Measurements from ENCODE around the gene GNB1L. TPM values are rescaled to one million over a fixed set of nuclear protein-coding genes. Genes with fewer than 3 reads are reported as not detected.
"Not testable (repeated sequence)": the region's sequence is repeated elsewhere in the genome, so short reads cannot be mapped to it uniquely, and the experiment has no call there.

GNB1L gene
- total RNA-seq, 5 donors from 2014 or later (not counting 1 experiment from before 2014, with no cell fraction given), result 4.8 to 13.7 (median 12.9) TPM

GRCh38 chr22:19886605-19887255 is 32.1 kb upstream of the GNB1L start:
- WGBS (ENCODE audit: insufficient coverage), result 44% methylated on average over 11 of the region's 12 CpGs
- H3K9me3 Mint-ChIP-seq, result no peaks in the 10 kb centered on the region
- peak overlapping the region; percentile 92 to 96 for H3K27ac Mint-ChIP-seq
- H3K27me3 Mint-ChIP-seq, result no peaks in the 10 kb centered on the region
- peaks cover 53 to 62% (median 59%) of the 10 kb centered on the region in 3 donors for H3K4me1 Mint-ChIP-seq
- Histone ChIP-seq H3K27ac (ENCODE audit: low read length) (peak overlapping the region; percentile 65), H3K27me3 (replicated peaks in 1 of 2; ENCODE audit: control insufficient read depth in 2 of 2, extremely low read depth in 1 of 2, insufficient read depth in 2 of 2, low read length in 1 of 2) (no peaks in the 10 kb centered on the region), H3K9me3 (no peaks in the 10 kb centered on the region), H3K36me3 (ENCODE audit: control insufficient read depth in 2 of 2, extremely low read depth in 1 of 2, insufficient read depth in 1 of 2, low read length in 1 of 2) (no peaks in the 10 kb centered on the region), H3K4me1 (ENCODE audit: control insufficient read depth in 1 of 2, extremely low read depth in 1 of 2, insufficient read depth in 2 of 2, low read length in 2 of 2) (peaks cover 57 to 81% of the 10 kb centered on the region in 2 experiments), H3K4me3 (ENCODE audit: control insufficient read depth in 1 of 2, extremely low read depth in 1 of 2, low read length in 1 of 2) (no peak overlapping the region)
- no peaks in the 10 kb centered on the region for H3K36me3 Mint-ChIP-seq
- H3K4me3 Mint-ChIP-seq, result peak overlapping the region in 2 of 3 donors; percentile 19 to 63
- ATAC-seq (replicated peaks in 1 of 4) (peak; percentile 48 to 59 (median 51)), DNase-seq (peak in 24 of 35 experiments; percentile 13 to 67 (median 34))
- CTCF ChIA-PET, result interaction anchor here (0.7 to 1.1 kb wide), 2 partner anchors 24 to 1216 kb away, joined by 3 read pairs; no protein-coding TSS in a partner anchor
- POLR2A ChIA-PET, result interaction anchor here in 1 of 2 donors (0.5 kb wide), 1 partner anchor 182 kb away, joined by 8 read pairs; no protein-coding TSS in a partner anchor

DNA sequence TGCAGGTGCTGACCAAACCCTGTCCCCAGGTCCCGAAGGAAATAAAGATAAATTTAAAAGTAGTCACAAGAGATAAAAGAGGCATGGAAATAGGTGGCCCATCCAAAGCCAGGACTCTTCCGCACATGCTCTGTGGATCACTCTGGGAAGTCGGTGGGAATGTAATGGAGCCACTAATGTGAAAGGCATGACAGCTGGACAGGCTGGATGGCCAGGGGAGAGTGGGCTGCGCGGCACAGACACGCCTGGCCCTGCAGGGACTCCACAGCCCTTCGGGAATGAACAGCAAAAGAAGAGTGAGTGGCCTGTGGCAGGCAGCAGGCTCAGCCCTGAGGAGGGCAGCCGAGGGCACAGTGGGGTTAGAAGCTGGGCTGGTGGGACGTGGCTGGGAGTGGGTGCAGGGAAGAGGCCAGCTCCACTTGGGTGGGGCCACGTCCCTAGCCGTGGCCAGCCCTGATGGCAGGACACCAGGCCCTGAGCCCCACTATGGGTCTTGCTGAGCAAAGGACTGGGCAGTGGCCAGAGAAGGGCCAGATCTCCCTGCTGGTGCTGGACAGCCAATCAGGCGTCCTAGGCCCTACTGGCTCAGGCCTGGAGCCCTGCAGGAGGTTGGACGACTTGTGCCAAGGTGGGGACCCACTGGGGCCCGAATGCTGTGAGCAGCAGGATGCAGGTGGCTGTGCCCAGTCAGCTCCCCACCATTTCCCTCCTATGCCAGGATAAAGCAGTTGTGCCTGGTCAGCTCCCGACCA is 31.3 kb upstream of the GNB1L start:
- ChIA-PET POLR2A (no interaction called here), CTCF (no interaction called here)
- Histone ChIP-seq H3K9me3 (no peaks in the 10 kb centered on the region), H3K27me3 (replicated peaks in 1 of 2; ENCODE audit: control insufficient read depth in 2 of 2, extremely low read depth in 1 of 2, insufficient read depth in 2 of 2, low read length in 1 of 2) (no peaks in the 10 kb centered on the region), H3K36me3 (ENCODE audit: control insufficient read depth in 2 of 2, extremely low read depth in 1 of 2, insufficient read depth in 1 of 2, low read length in 1 of 2) (no peaks in the 10 kb centered on the region), H3K4me3 (ENCODE audit: control insufficient read depth in 1 of 2, extremely low read depth in 1 of 2, low read length in 1 of 2) (peak overlapping the region in 1 of 2 donors; percentile 5), H3K4me1 (ENCODE audit: control insufficient read depth in 1 of 2, extremely low read depth in 1 of 2, insufficient read depth in 2 of 2, low read length in 2 of 2) (peaks cover 52 to 74% of the 10 kb centered on the region in 2 experiments), H3K27ac (ENCODE audit: low read length) (peak overlapping the region; percentile 65)
- H3K36me3 Mint-ChIP-seq, result no peaks in the 10 kb centered on the region
- DNase-seq (no peak), ATAC-seq (replicated peaks in 1 of 4) (no peak)
- peak overlapping the region in 2 of 3 donors; percentile 62 to 63 for H3K4me3 Mint-ChIP-seq
- no peaks in the 10 kb centered on the region for H3K9me3 Mint-ChIP-seq
- WGBS (ENCODE audit: insufficient coverage), result 91% methylated on average over 14 of the region's 15 CpGs
- peak overlapping the region; percentile 92 to 96 for H3K27ac Mint-ChIP-seq
- no peaks in the 10 kb centered on the region for H3K27me3 Mint-ChIP-seq
- H3K4me1 Mint-ChIP-seq, result peaks cover 45 to 55% (median 52%) of the 10 kb centered on the region in 3 donors

- H3K27ac Mint-ChIP-seq, result peak overlapping the region; percentile 92 to 96
Observed at GRCh38 chr22:19884954-19885751, 30.5 kb upstream of the GNB1L start.

DNA sequence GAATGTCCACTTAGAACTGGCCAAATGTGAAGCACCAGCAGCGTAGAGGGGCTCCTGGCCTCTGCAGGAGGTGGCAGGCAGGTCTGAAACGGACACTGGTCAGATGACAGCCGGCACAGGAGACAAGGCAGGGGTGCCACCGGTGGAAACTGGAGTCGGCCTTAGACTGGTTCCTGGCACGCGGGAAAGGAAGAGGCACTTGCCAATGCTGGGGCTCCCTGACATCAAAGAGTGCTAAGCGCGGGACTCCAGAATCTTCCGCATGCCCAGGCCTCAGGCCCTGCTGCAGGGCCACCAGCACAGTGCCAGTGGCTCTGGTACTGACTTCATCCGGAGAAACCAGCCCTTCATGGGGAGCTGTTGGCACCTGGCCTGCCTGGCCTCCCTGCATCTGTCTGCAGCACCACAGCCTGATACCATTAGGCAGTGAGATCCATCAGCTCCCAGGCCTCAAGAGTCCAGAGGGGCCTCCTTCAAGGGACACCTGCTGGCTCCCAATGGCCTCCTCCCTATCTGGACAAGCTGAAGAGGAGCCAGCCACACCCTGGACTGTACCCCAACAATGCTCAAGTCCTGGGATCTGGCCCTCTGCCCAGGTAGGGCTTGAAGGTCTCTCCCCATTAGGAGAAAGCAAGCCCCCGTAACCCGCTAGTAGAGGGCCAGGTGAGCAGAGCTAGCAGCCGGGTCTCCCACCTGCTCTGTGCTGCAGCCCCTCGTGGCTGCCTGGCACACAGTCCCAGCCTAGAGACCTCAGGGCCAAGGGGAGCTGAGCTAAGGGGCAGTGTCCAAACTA is 29.7 kb upstream of the GNB1L start:
- H3K4me3 ChIP-seq (ENCODE audit: control insufficient read depth in 1 of 2, extremely low read depth in 1 of 2, low read length in 1 of 2), result no peak overlapping the region
- peaks cover 0 to 4% of the 10 kb centered on the region in 2 donors for H3K36me3 ChIP-seq (ENCODE audit: control insufficient read depth in 2 of 2, extremely low read depth in 1 of 2, insufficient read depth in 1 of 2, low read length in 1 of 2)
- DNase-seq, result no peak
- ChIA-PET POLR2A (no interaction called here), CTCF (interaction anchor here in 1 of 2 donors (1.2 kb wide), 1 partner anchor 20 kb away, joined by 3 read pairs; no protein-coding TSS in a partner anchor)
- no peaks in the 10 kb centered on the region for H3K27me3 ChIP-seq (replicated peaks in 1 of 2; ENCODE audit: control insufficient read depth in 2 of 2, extremely low read depth in 1 of 2, insufficient read depth in 2 of 2, low read length in 1 of 2)
- no peaks in the 10 kb centered on the region for H3K9me3 ChIP-seq
- H3K9me3 Mint-ChIP-seq, result no peaks in the 10 kb centered on the region
- 84% methylated on average over 15 of the region's 15 CpGs for WGBS (ENCODE audit: insufficient coverage)
- no peaks in the 10 kb centered on the region for H3K27me3 Mint-ChIP-seq
- peak overlapping the region in 1 of 3 donors; percentile 63 for H3K4me3 Mint-ChIP-seq
- no peaks in the 10 kb centered on the region for H3K36me3 Mint-ChIP-seq
- peak overlapping the region; percentile 65 for H3K27ac ChIP-seq (ENCODE audit: low read length)
- ATAC-seq (replicated peaks in 1 of 4), result no peak
- peaks cover 39 to 57% of the 10 kb centered on the region in 2 experiments for H3K4me1 ChIP-seq (ENCODE audit: control insufficient read depth in 1 of 2, extremely low read depth in 1 of 2, insufficient read depth in 2 of 2, low read length in 2 of 2)
- peaks cover 32 to 39% (median 38%) of the 10 kb centered on the region in 3 donors for H3K4me1 Mint-ChIP-seq
- H3K27ac Mint-ChIP-seq, result peak overlapping the region; percentile 92 to 96

More at GRCh38 chr22:19884954-19885751, 30.5 kb upstream of the GNB1L start:
- Histone ChIP-seq H3K36me3 (ENCODE audit: control insufficient read depth in 2 of 2, extremely low read depth in 1 of 2, insufficient read depth in 1 of 2, low read length in 1 of 2) (peaks cover 0 to 4% of the 10 kb centered on the region in 2 donors), H3K27me3 (replicated peaks in 1 of 2; ENCODE audit: control insufficient read depth in 2 of 2, extremely low read depth in 1 of 2, insufficient read depth in 2 of 2, low read length in 1 of 2) (no peaks in the 10 kb centered on the region), H3K27ac (ENCODE audit: low read length) (peak overlapping the region; percentile 65), H3K4me1 (ENCODE audit: control insufficient read depth in 1 of 2, extremely low read depth in 1 of 2, insufficient read depth in 2 of 2, low read length in 2 of 2) (peaks cover 43 to 65% of the 10 kb centered on the region in 2 experiments), H3K4me3 (ENCODE audit: control insufficient read depth in 1 of 2, extremely low read depth in 1 of 2, low read length in 1 of 2) (no peak overlapping the region), H3K9me3 (no peaks in the 10 kb centered on the region)
- CTCF ChIA-PET, result interaction anchor here in 1 of 2 donors (1.2 kb wide), 1 partner anchor 20 kb away, joined by 3 read pairs; no protein-coding TSS in a partner anchor
- POLR2A ChIA-PET, result no interaction called here
- Mint-ChIP-seq H3K36me3 (no peaks in the 10 kb centered on the region), H3K27me3 (no peaks in the 10 kb centered on the region), H3K4me3 (peak overlapping the region in 2 of 3 donors; percentile 62 to 63), H3K4me1 (peaks cover 37 to 46% (median 43%) of the 10 kb centered on the region in 3 donors), H3K9me3 (no peaks in the 10 kb centered on the region)
- ATAC-seq (replicated peaks in 1 of 4) (no peak), DNase-seq (no peak)
- WGBS (ENCODE audit: insufficient coverage), result 68% methylated on average over 26 of the region's 26 CpGs

DNA sequence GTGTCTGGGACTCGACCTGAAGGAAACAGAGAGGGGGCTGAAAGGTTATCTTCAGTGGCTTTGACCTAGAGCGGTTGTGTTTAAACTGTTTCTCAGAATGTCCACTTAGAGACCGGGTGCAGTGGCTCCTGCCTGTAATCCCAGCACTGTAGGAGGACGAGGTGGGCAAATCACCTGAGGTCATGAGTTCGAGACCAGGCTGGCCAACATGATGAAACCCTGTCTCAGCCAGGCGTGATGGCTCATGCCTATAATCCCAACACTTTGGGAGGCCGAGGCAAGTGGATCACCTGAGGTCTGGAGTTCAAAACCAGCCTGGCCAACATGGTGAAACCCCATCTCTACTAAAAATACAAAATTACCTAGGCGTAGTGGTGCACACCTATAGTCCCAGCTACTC is 28.8 kb upstream of the GNB1L start:
- POLR2A ChIA-PET; H3K36me3 ChIP-seq (ENCODE audit: control insufficient read depth in 2 of 2, extremely low read depth in 1 of 2, insufficient read depth in 1 of 2, low read length in 1 of 2); DNase-seq; H3K9me3 Mint-ChIP-seq; ATAC-seq (replicated peaks in 1 of 4); H3K27me3 Mint-ChIP-seq; CTCF ChIA-PET; H3K4me3 ChIP-seq (ENCODE audit: control insufficient read depth in 1 of 2, extremely low read depth in 1 of 2, low read length in 1 of 2); H3K36me3 Mint-ChIP-seq; H3K27ac ChIP-seq (ENCODE audit: low read length); H3K9me3 ChIP-seq; H3K27me3 ChIP-seq (replicated peaks in 1 of 2; ENCODE audit: control insufficient read depth in 2 of 2, extremely low read depth in 1 of 2, insufficient read depth in 2 of 2, low read length in 1 of 2): not testable (repeated sequence)
- peak overlapping the region in 1 of 2 donors; percentile 69 for H3K27ac Mint-ChIP-seq
- 94% methylated on average over 7 of the region's 8 CpGs for WGBS (ENCODE audit: insufficient coverage)
- peak overlapping the region in 1 of 3 donors; percentile 63 for H3K4me3 Mint-ChIP-seq
- H3K4me1 Mint-ChIP-seq, result peaks cover 32 to 37% (median 35%) of the 10 kb centered on the region in 3 donors
- H3K4me1 ChIP-seq (ENCODE audit: control insufficient read depth in 1 of 2, extremely low read depth in 1 of 2, insufficient read depth in 2 of 2, low read length in 2 of 2), result peaks cover 38 to 48% of the 10 kb centered on the region in 2 experiments

Measured in T-cell (primary cell).